Measurements from ENCODE around the gene SLC7A8. TPM values are rescaled to one million over a fixed set of nuclear protein-coding genes. Genes with fewer than 3 reads are reported as not detected.

SLC7A8 gene
- total and polyA plus RNA-seq, 2 donors (not counting 1 experiment from before 2014, with no cell fraction given): 1.4 to 10.2 TPM

DNA sequence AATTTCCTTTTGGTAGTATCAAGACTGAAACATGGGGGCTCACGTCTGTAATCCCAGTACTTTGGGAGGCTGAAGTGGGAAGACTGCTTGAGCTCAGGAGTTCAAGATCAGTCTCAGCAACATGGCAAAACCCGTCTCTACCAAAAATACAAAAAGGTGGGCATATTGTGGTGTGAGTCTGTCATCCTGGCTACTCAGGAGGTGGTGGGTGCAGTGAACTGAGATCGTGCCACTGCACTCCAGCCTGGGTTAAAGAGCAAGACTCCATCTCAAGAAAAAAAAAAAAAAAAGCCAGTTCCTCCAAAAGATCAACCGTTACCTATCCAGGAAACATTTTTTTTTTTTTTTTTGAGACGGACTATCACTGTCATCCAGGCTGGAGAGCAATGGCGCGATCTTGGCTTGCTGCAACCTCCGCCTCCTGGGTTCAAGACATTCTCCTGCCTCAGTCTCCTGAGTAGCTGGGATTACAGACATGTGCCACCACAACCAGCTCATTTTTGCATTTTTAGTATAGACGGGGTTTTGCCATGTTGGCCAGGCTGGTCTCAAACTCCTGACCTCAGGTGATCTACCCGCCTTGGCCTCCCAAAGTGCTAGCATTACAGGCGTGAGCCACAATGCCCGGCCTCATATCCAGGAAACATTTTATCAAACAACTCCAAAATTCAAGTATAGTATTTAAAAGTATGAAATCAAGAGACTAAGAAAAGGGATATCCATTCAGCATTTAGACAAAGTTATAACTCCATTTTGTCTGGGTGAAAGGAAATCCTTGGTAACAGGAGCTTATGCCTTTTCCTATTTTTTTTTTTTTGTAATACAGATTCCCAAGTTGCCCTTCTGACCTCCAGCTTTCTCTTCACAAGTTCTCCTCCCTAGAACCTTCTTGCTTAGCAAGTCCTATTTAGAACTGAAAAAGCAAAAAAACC, 91.9 kb downstream of the SLC7A8 start:
- Histone ChIP-seq H3K27me3 (ENCODE audit: control insufficient read depth, insufficient read depth, low read length) (no peaks in the 10 kb centered on the region), H3K4me1 (ENCODE audit: control insufficient read depth, extremely low read depth, insufficient read depth, low read length) (no peaks in the 10 kb centered on the region), H3K9ac (ENCODE audit: insufficient read depth, low read length) (no peak overlapping the region), H3K79me2 (ENCODE audit: control insufficient read depth, insufficient read depth, low read length) (peaks cover 58% of the 10 kb centered on the region), H4K20me1 (ENCODE audit: control insufficient read depth, extremely low read depth, insufficient read depth, low read length) (peaks cover 1% of the 10 kb centered on the region), H3K4me3 (replicated peaks in 1 of 4; ENCODE audit: control extremely low read depth in 1 of 4, insufficient read depth in 1 of 4, low read depth in 3 of 4, low read length in 4 of 4) (no peak overlapping the region), H3K27ac (ENCODE audit: insufficient read depth, low read length) (no peak overlapping the region), H3K4me2 (ENCODE audit: extremely low read depth, insufficient read depth, low read length) (no peak overlapping the region), H3K36me3 (ENCODE audit: control insufficient read depth, insufficient read depth, low read length) (peaks cover 17% of the 10 kb centered on the region), H2AFZ (ENCODE audit: low read length) (no peak overlapping the region), H3K9me3 (ENCODE audit: control insufficient read depth, insufficient read depth, low read depth, low read length) (no peaks in the 10 kb centered on the region)
- TF ChIP-seq EZH2 (IDR thresholded peaks at IDR 0.05; ENCODE audit: low read length, missing control alignments) (no peak), CTCF (conservative IDR thresholded peaks at IDR 0.05 in 1 of 2, IDR thresholded peaks at IDR 0.05 in 1 of 2; ENCODE audit: low read depth in 1 of 2, low read length in 2 of 2) (no peak)
- DNase-seq (ENCODE audit: low read depth in 2 of 2): no peak

- Histone ChIP-seq H2AFZ (ENCODE audit: low read length) (no peak overlapping the region), H3K4me1 (ENCODE audit: control insufficient read depth, extremely low read depth, insufficient read depth, low read length) (no peaks in the 10 kb centered on the region), H4K20me1 (ENCODE audit: control insufficient read depth, extremely low read depth, insufficient read depth, low read length) (peaks cover 1% of the 10 kb centered on the region), H3K4me2 (ENCODE audit: extremely low read depth, insufficient read depth, low read length) (no peak overlapping the region), H3K27ac (ENCODE audit: insufficient read depth, low read length) (no peak overlapping the region), H3K36me3 (ENCODE audit: control insufficient read depth, insufficient read depth, low read length) (peaks cover 18% of the 10 kb centered on the region), H3K79me2 (ENCODE audit: control insufficient read depth, insufficient read depth, low read length) (peaks cover 56% of the 10 kb centered on the region), H3K27me3 (ENCODE audit: control insufficient read depth, insufficient read depth, low read length) (no peaks in the 10 kb centered on the region), H3K9ac (ENCODE audit: insufficient read depth, low read length) (no peak overlapping the region), H3K4me3 (replicated peaks in 1 of 4; ENCODE audit: control extremely low read depth in 1 of 4, insufficient read depth in 1 of 4, low read depth in 3 of 4, low read length in 4 of 4) (no peak overlapping the region), H3K9me3 (ENCODE audit: control insufficient read depth, insufficient read depth, low read depth, low read length) (no peaks in the 10 kb centered on the region)
- no peak for TF ChIP-seq CTCF (conservative IDR thresholded peaks at IDR 0.05 in 1 of 2, IDR thresholded peaks at IDR 0.05 in 1 of 2; ENCODE audit: low read depth in 1 of 2, low read length in 2 of 2)
- TF ChIP-seq EZH2 (IDR thresholded peaks at IDR 0.05; ENCODE audit: low read length, missing control alignments): no peak
- DNase-seq (ENCODE audit: low read depth in 2 of 2): no peak
Measured at GRCh38 chr14:23090254-23090636, 93.2 kb downstream of the SLC7A8 start.

- TF ChIP-seq CTCF (conservative IDR thresholded peaks at IDR 0.05 in 1 of 2, IDR thresholded peaks at IDR 0.05 in 1 of 2; ENCODE audit: low read depth in 1 of 2, low read length in 2 of 2): no peak
- no peak for TF ChIP-seq EZH2 (IDR thresholded peaks at IDR 0.05; ENCODE audit: low read length, missing control alignments)
- peaks cover 56% of the 10 kb centered on the region for H3K79me2 ChIP-seq (ENCODE audit: control insufficient read depth, insufficient read depth, low read length)
- H4K20me1 ChIP-seq (ENCODE audit: control insufficient read depth, extremely low read depth, insufficient read depth, low read length): peaks cover 1% of the 10 kb centered on the region
- H3K36me3 ChIP-seq (ENCODE audit: control insufficient read depth, insufficient read depth, low read length): peaks cover 18% of the 10 kb centered on the region
- no peak overlapping the region for H3K4me2 ChIP-seq (ENCODE audit: extremely low read depth, insufficient read depth, low read length)
- no peak overlapping the region for H3K4me3 ChIP-seq (replicated peaks in 1 of 4; ENCODE audit: control extremely low read depth in 1 of 4, insufficient read depth in 1 of 4, low read depth in 3 of 4, low read length in 4 of 4)
- H3K4me1 ChIP-seq (ENCODE audit: control insufficient read depth, extremely low read depth, insufficient read depth, low read length): no peaks in the 10 kb centered on the region
- no peaks in the 10 kb centered on the region for H3K9me3 ChIP-seq (ENCODE audit: control insufficient read depth, insufficient read depth, low read depth, low read length)
- no peak for DNase-seq (ENCODE audit: low read depth in 2 of 2)
- no peak overlapping the region for H2AFZ ChIP-seq (ENCODE audit: low read length)
- no peak overlapping the region for H3K9ac ChIP-seq (ENCODE audit: insufficient read depth, low read length)
- H3K27ac ChIP-seq (ENCODE audit: insufficient read depth, low read length): no peak overlapping the region
- no peaks in the 10 kb centered on the region for H3K27me3 ChIP-seq (ENCODE audit: control insufficient read depth, insufficient read depth, low read length)
Measured at GRCh38 chr14:23089498-23090253, 93.8 kb downstream of the SLC7A8 start.
